MM.1S (cell line): ENCODE results near the gene ARL15.

ENCODE experiments used
- DNase-seq: peaks from one replicate; pipeline ENCODE4 v3.0.0-alpha.2; 2015
- H2AFZ ChIP-seq: fragments of 300-600 bp; sonication (generic); 2 replicates; pipeline ENCODE4 v1.6.0; 2016; ENCODE audit warnings: antibody characterized with exemption, low read length
- H3F3A ChIP-seq: fragments of 300-600 bp; sonication (generic); 2 replicates; pipeline ENCODE4 v1.6.1; 2016; ENCODE audit warnings: mild to moderate bottlenecking, antibody characterized with exemption, low read length, moderate library complexity, mixed read lengths; ENCODE audit not compliant: insufficient read depth
- H3K27ac ChIP-seq: fragments of 300-600 bp; sonication (generic); 2 replicates; pipeline ENCODE4 v1.5.1; 2016; ENCODE audit warnings: mild to moderate bottlenecking, low read length
- H3K27me3 ChIP-seq: fragments of 300-600 bp; sonication (generic); replicated peaks from 2 replicates; pipeline ENCODE4 v1.6.0; 2016; ENCODE audit warnings: low read length; ENCODE audit not compliant: insufficient read depth
- H3K36me3 ChIP-seq: fragments of 300-600 bp; sonication (generic); replicated peaks from 2 replicates; pipeline ENCODE4 v1.6.1; 2016; ENCODE audit warnings: mild to moderate bottlenecking, low read length, mixed read lengths; ENCODE audit not compliant: insufficient read depth
- H3K4me1 ChIP-seq: fragments of 300-600 bp; sonication (generic); 2 replicates; pipeline ENCODE4 v1.6.1; 2016; ENCODE audit warnings: low read length, mixed read lengths
- H3K4me2 ChIP-seq: fragments of 300-600 bp; sonication (generic); 2 replicates; pipeline ENCODE4 v1.6.0; 2016; ENCODE audit warnings: low read depth, low read length
- H3K4me3 ChIP-seq: fragments of 300-600 bp; sonication (generic); 2 replicates; pipeline ENCODE4 v1.5.1; 2016; ENCODE audit warnings: low read length, mixed read lengths
- H3K79me2 ChIP-seq: fragments of 300-600 bp; sonication (generic); 2 replicates; pipeline ENCODE4 v1.6.1; 2016; ENCODE audit warnings: mixed run types, low read length, mixed read lengths
- H3K9ac ChIP-seq: fragments of 300-600 bp; sonication (generic); 2 replicates; pipeline ENCODE4 v1.6.1; 2016; ENCODE audit warnings: low read length, mixed read lengths
- H3K9me2 ChIP-seq: fragments of 300-600 bp; sonication (generic); replicated peaks from 2 replicates; pipeline ENCODE4 v1.6.1; 2016; ENCODE audit warnings: mild to moderate bottlenecking, low read length, mixed read lengths; ENCODE audit not compliant: insufficient read depth
- H3K9me3 ChIP-seq: fragments of 300-600 bp; sonication (generic); replicated peaks from 2 replicates; pipeline ENCODE4 v1.6.1; 2016; ENCODE audit warnings: mild to moderate bottlenecking, low read length, mixed read lengths; ENCODE audit not compliant: insufficient read depth
- H4K20me1 ChIP-seq: fragments of 300-600 bp; sonication (generic); 2 replicates; pipeline ENCODE4 v1.6.1; 2016; ENCODE audit warnings: mild to moderate bottlenecking, low read length, moderate library complexity, mixed read lengths; ENCODE audit not compliant: insufficient read depth
- CTCF ChIP-seq: fragments of 300-600 bp; sonication (generic); IDR thresholded peaks from 2 replicates; pipeline ENCODE4 v1.5.1; 2016; ENCODE audit warnings: antibody characterized with exemption, low read length, mixed read lengths
- EZH2 ChIP-seq: fragments of 300-600 bp; sonication (generic); optimal IDR thresholded peaks from 2 replicates; pipeline ENCODE3; 2017; ENCODE audit warnings: low read depth, mild to moderate bottlenecking, antibody characterized with exemption, low read length, mixed read lengths
- EZH2phosphoT487 ChIP-seq: fragments of 300-600 bp; sonication (generic); IDR thresholded peaks from 2 replicates; pipeline ENCODE4 v1.6.1; 2018; ENCODE audit warnings: antibody characterized with exemption, low read length

ARL15 gene

GRCh38 chr5:54288568-54289217, 21.7 kb downstream of the ARL15 start:
- H3K79me2 ChIP-seq = no peaks in the 10 kb centered on the region
- H3K9ac ChIP-seq = no peak overlapping the region
- H3K27ac ChIP-seq = no peak overlapping the region
- no peaks in the 10 kb centered on the region for H3K9me2 ChIP-seq
- no peaks in the 10 kb centered on the region for H3F3A ChIP-seq
- TF ChIP-seq CTCF = no peak
- no peak for TF ChIP-seq EZH2phosphoT487
- TF ChIP-seq EZH2 = no peak
- H3K4me1 ChIP-seq = no peaks in the 10 kb centered on the region
- H3K36me3 ChIP-seq = no peaks in the 10 kb centered on the region
- H3K27me3 ChIP-seq = no peaks in the 10 kb centered on the region
- H3K4me3 ChIP-seq = no peak overlapping the region
- no peak overlapping the region for H2AFZ ChIP-seq
- no peaks in the 10 kb centered on the region for H3K9me3 ChIP-seq
- DNase-seq = no peak
- H3K4me2 ChIP-seq = no peak overlapping the region
- H4K20me1 ChIP-seq = no peaks in the 10 kb centered on the region

- H3K9me2 ChIP-seq = no peaks in the 10 kb centered on the region
- no peak overlapping the region for H3K4me2 ChIP-seq
- H3K4me1 ChIP-seq = no peaks in the 10 kb centered on the region
- no peak overlapping the region for H3K27ac ChIP-seq
- H3F3A ChIP-seq = no peaks in the 10 kb centered on the region
- no peaks in the 10 kb centered on the region for H3K36me3 ChIP-seq
- H3K4me3 ChIP-seq = no peak overlapping the region
- H3K27me3 ChIP-seq = no peaks in the 10 kb centered on the region
- H3K9ac ChIP-seq = no peak overlapping the region
- DNase-seq = no peak
- no peaks in the 10 kb centered on the region for H3K9me3 ChIP-seq
- TF ChIP-seq CTCF = no peak
- no peak for TF ChIP-seq EZH2phosphoT487
- TF ChIP-seq EZH2 = no peak
- no peaks in the 10 kb centered on the region for H4K20me1 ChIP-seq
- H2AFZ ChIP-seq = no peak overlapping the region
- no peaks in the 10 kb centered on the region for H3K79me2 ChIP-seq
Measured at GRCh38 chr5:54285686-54286085, 24.7 kb downstream of the ARL15 start.

- H3K79me2 ChIP-seq = no peaks in the 10 kb centered on the region
- TF ChIP-seq EZH2 (no peak), EZH2phosphoT487 (no peak), CTCF (no peak)
Measured at GRCh38 chr5:54284586-54284985, 25.8 kb downstream of the ARL15 start.

More at GRCh38 chr5:54284586-54284985, 25.8 kb downstream of the ARL15 start:
- Histone ChIP-seq H3K4me3 (no peak overlapping the region), H3F3A (no peaks in the 10 kb centered on the region), H2AFZ (no peak overlapping the region), H3K9me3 (no peaks in the 10 kb centered on the region), H4K20me1 (no peaks in the 10 kb centered on the region), H3K9me2 (no peaks in the 10 kb centered on the region), H3K4me1 (no peaks in the 10 kb centered on the region), H3K9ac (no peak overlapping the region), H3K36me3 (no peaks in the 10 kb centered on the region), H3K27me3 (no peaks in the 10 kb centered on the region), H3K4me2 (no peak overlapping the region), H3K27ac (no peak overlapping the region)
- no peak for DNase-seq
